IMR-90 (cell line): ENCODE data around the gene MGAT4A. TPM values are rescaled to one million over a fixed set of nuclear protein-coding genes. Genes with fewer than 3 reads are reported as not detected.

ENCODE experiments used
- ATAC-seq: fragments of 200-7000 bp; cut with Tn5 transposase; 2 replicates; pipeline ENCODE4 v1.9.1; 2020; ENCODE audit warnings: low read depth, mild to moderate bottlenecking, moderate library complexity
- BruUV-seq: library from RNA; stranded (reverse); fragments of 400-500 nt; replicated peaks from 2 replicates; lab custom pipeline; 2021; lab: Mats Ljungman, UMichigan
- CTCF ChIA-PET: fragments of 300-600 bp; formaldehyde crosslinking; extraction: SDS; loops from one replicate; lab custom pipeline; 2021; ENCODE audit warnings: antibody characterized with exemption; lab: Yijun Ruan, JAX
- POLR2A ChIA-PET: fragments of 300-600 bp; sonication (Branson Sonifier 250); formaldehyde crosslinking; loops from one replicate; lab custom pipeline; 2022; ENCODE audit warnings: antibody characterized with exemption; ENCODE audit not compliant: unreplicated experiment; lab: Charles Lee
- DNase-seq: peaks from one replicate; pipeline ENCODE4 v3.0.0; 2013
- H2AFZ ChIP-seq: replicated peaks from 2 replicates; pipeline ENCODE3; 2013; ENCODE audit warnings: low read length, mild to moderate bottlenecking; ENCODE audit not compliant: poor library complexity
- H2AK5ac ChIP-seq: 2 replicates; pipeline ENCODE4 v1.6.1; 2013; ENCODE audit warnings: low read depth, low read length, inconsistent platforms
- H2AK9ac ChIP-seq: replicated peaks from 2 replicates; pipeline ENCODE3; 2013; ENCODE audit warnings: mild to moderate bottlenecking, low read depth, low read length, moderate library complexity; ENCODE audit not compliant: poor library complexity
- H2BK120ac ChIP-seq: 2 replicates; pipeline ENCODE4 v1.6.1; 2013; ENCODE audit warnings: low read depth, low read length, inconsistent platforms
- H2BK15ac ChIP-seq: 3 replicates; pipeline ENCODE4 v1.6.1; 2013; ENCODE audit warnings: low read depth, low read length, inconsistent platforms
- H2BK20ac ChIP-seq: 2 replicates; pipeline ENCODE4 v1.6.1; 2013; ENCODE audit warnings: low read depth, mild to moderate bottlenecking, inconsistent platforms, low read length, moderate library complexity
- H2BK5ac ChIP-seq: 2 replicates; pipeline ENCODE4 v1.6.1; 2013; ENCODE audit warnings: mild to moderate bottlenecking, low read depth, low read length, inconsistent platforms; ENCODE audit not compliant: poor library complexity, severe bottlenecking
- H3K14ac ChIP-seq: replicated peaks from 2 replicates; pipeline ENCODE4 v1.6.1; 2013; ENCODE audit warnings: low read depth, low read length, inconsistent platforms
- H3K18ac ChIP-seq: 2 replicates; pipeline ENCODE4 v1.6.1; 2013; ENCODE audit warnings: low read depth, low read length, control low read depth
- H3K23ac ChIP-seq: 2 replicates; pipeline ENCODE4 v1.6.1; 2013; ENCODE audit warnings: low read depth, low read length, inconsistent platforms
- H3K27ac ChIP-seq: 2 replicates; pipeline ENCODE4 v1.5.1; 2013; ENCODE audit warnings: mild to moderate bottlenecking, control low read depth, low read length; ENCODE audit not compliant: insufficient read depth
- H3K27me3 ChIP-seq: 2 replicates; pipeline ENCODE4 v1.6.1; 2013; ENCODE audit warnings: low read length; ENCODE audit not compliant: control insufficient read depth, insufficient read depth
- H3K36me3 ChIP-seq: 2 replicates; pipeline ENCODE4 v1.6.1; 2013; ENCODE audit warnings: low read length, mixed read lengths; ENCODE audit not compliant: control insufficient read depth, insufficient read depth
- H3K4ac ChIP-seq: 2 replicates; pipeline ENCODE4 v1.6.1; 2013; ENCODE audit warnings: low read depth, low read length, inconsistent platforms
- H3K4me1 ChIP-seq: 2 replicates; pipeline ENCODE4 v1.6.1; 2013; ENCODE audit warnings: low read length, mixed read lengths; ENCODE audit not compliant: control insufficient read depth, insufficient read depth
- H3K4me2 ChIP-seq: 2 replicates; pipeline ENCODE4 v1.6.1; 2013; ENCODE audit warnings: low read depth, mild to moderate bottlenecking, control low read depth, low read length, moderate library complexity
- H3K4me3 ChIP-seq: 2 replicates; pipeline ENCODE4 v1.5.1; 2013; ENCODE audit warnings: low read depth, mild to moderate bottlenecking, control low read depth, low read length, moderate library complexity; ENCODE audit not compliant: insufficient read depth
- H3K56ac ChIP-seq: 2 replicates; pipeline ENCODE4 v1.6.1; 2013; ENCODE audit warnings: low read length, inconsistent platforms; ENCODE audit not compliant: insufficient read depth; ENCODE audit errors: extremely low read depth
- H3K79me1 ChIP-seq, 2 experiments: 2 replicates each; pipeline ENCODE4 v1.6.1; 2013; ENCODE audit warnings: low read length in 2 of 2, inconsistent platforms in 1 of 2, low read depth in 1 of 2
- H3K9ac ChIP-seq: 2 replicates; pipeline ENCODE4 v1.6.1; 2013; ENCODE audit warnings: low read depth, low read length, control low read depth
- H3K9me1 ChIP-seq: 2 replicates; pipeline ENCODE4 v1.6.1; 2013; ENCODE audit warnings: low read length, inconsistent platforms; ENCODE audit not compliant: insufficient read depth
- H3K9me3 ChIP-seq: 2 replicates; pipeline ENCODE4 v1.6.1; 2013; ENCODE audit warnings: low read length; ENCODE audit not compliant: control insufficient read depth, insufficient read depth
- H4K20me1 ChIP-seq: 2 replicates; pipeline ENCODE4 v1.6.1; 2013; ENCODE audit warnings: low read length, inconsistent platforms; ENCODE audit not compliant: insufficient read depth
- H4K5ac ChIP-seq: 2 replicates; pipeline ENCODE4 v1.6.1; 2013; ENCODE audit warnings: mild to moderate bottlenecking, low read depth, low read length, control low read depth
- H4K8ac ChIP-seq, 2 experiments: 2 replicates each; pipeline ENCODE4 v1.6.1; 2013; ENCODE audit warnings: low read depth in 2 of 2, low read length in 2 of 2, control low read depth in 1 of 2, inconsistent platforms in 1 of 2
- H4K91ac ChIP-seq: 2 replicates; pipeline ENCODE4 v1.6.1; 2013; ENCODE audit warnings: low read depth, low read length, inconsistent platforms; ENCODE audit not compliant: insufficient read depth
- BHLHE40 ChIP-seq: fragments of 150-350 bp; IDR thresholded peaks from 2 replicates; pipeline ENCODE4 v1.6.1; 2016; ENCODE audit warnings: mild to moderate bottlenecking, low read depth, low read length
- CEBPB ChIP-seq: IDR thresholded peaks from 2 replicates; pipeline ENCODE4 v1.6.1; 2012; ENCODE audit warnings: low read depth, low read length, improper control_type of control experiment
- CHD1 ChIP-seq: IDR thresholded peaks from 2 replicates; pipeline ENCODE4 v1.6.1; 2012; ENCODE audit warnings: low read depth, low read length, improper control_type of control experiment
- CTCF ChIP-seq: conservative IDR thresholded peaks from 2 replicates; pipeline ENCODE4 v1.5.1; 2012; ENCODE audit warnings: mild to moderate bottlenecking, low read depth, low read length, improper control_type of control experiment
- ELK1 ChIP-seq: fragments of 150-350 bp; IDR thresholded peaks from 2 replicates; pipeline ENCODE4 v1.6.1; 2016; ENCODE audit warnings: low read depth, mild to moderate bottlenecking, low read length, moderate library complexity, borderline replicate concordance
- MAFK ChIP-seq: IDR thresholded peaks from 2 replicates; pipeline ENCODE4 v1.6.1; 2012; ENCODE audit warnings: low read depth, low read length, improper control_type of control experiment
- MAZ ChIP-seq: IDR thresholded peaks from 2 replicates; pipeline ENCODE4 v1.6.1; 2012; ENCODE audit warnings: low read depth, mild to moderate bottlenecking, low read length, improper control_type of control experiment, moderate library complexity, borderline replicate concordance
- MXI1 ChIP-seq: IDR thresholded peaks from 2 replicates; pipeline ENCODE4 v1.6.1; 2012; ENCODE audit warnings: low read depth, mild to moderate bottlenecking, low read length, moderate library complexity, borderline replicate concordance
- NFE2L2 ChIP-seq: fragments of 150-350 bp; IDR thresholded peaks from 2 replicates; pipeline ENCODE4 v1.6.1; 2016; ENCODE audit warnings: low read depth, mild to moderate bottlenecking, low read length
- POLR2A ChIP-seq: IDR thresholded peaks from 2 replicates; pipeline ENCODE4 v1.6.1; 2012; ENCODE audit warnings: mild to moderate bottlenecking, low read depth, low read length
- RAD21 ChIP-seq: IDR thresholded peaks from 2 replicates; pipeline ENCODE4 v1.6.1; 2012; ENCODE audit warnings: low read length, improper control_type of control experiment
- RCOR1 ChIP-seq: IDR thresholded peaks from 2 replicates; pipeline ENCODE4 v1.6.1; 2012; ENCODE audit warnings: mild to moderate bottlenecking, low read length, improper control_type of control experiment; ENCODE audit not compliant: insufficient replicate concordance
- RFX5 ChIP-seq: IDR thresholded peaks from 2 replicates; pipeline ENCODE4 v1.8.0; 2012; ENCODE audit warnings: low read depth, mild to moderate bottlenecking, low read length, moderate library complexity
- USF2 ChIP-seq: fragments of 150-350 bp; IDR thresholded peaks from 2 replicates; pipeline ENCODE4 v1.6.1; 2017; ENCODE audit warnings: mild to moderate bottlenecking, antibody characterized with exemption, low read length, low read depth
- WGBS, 2 experiments: methylation state at CpG; one replicate each; pipeline versions ENCODE4 v1.1.5 to v1.1.7; 2013; ENCODE audit warnings: missing lambda C conversion rate in 2 of 2; ENCODE audit not compliant: insufficient read length in 1 of 2; ENCODE audit errors: extremely low coverage in 2 of 2; 5-methylcytosine and 5-hydroxymethylcytosine counted together
- dilution Hi-C: fragments of 300-500 bp; cut with HindIII; formaldehyde crosslinking; loops from one replicate; pipeline ENCODE4 v1.14.3; 2018; ENCODE audit warnings: low sequenced_read_pairs; ENCODE audit not compliant: unreplicated experiment
- in situ Hi-C: fragments of 300-500 bp; cut with MboI; formaldehyde crosslinking; loops from 3 replicates; pipeline ENCODE4 v1.14.3; 2019; ENCODE audit warnings: low sequenced_read_pairs, inconsistent platforms, mixed read lengths
- intact Hi-C: fragments of 100-400 bp; cut with micrococcal nuclease; formaldehyde crosslinking; loops from 2 replicates; pipeline ENCODE4 v1.10.0; 2022
- polyA plus RNA-seq, 3 experiments: library from polyadenylated mRNA; depleted of rRNA; stranded (reverse); fragments of >200 nt; gene quantifications; 2 replicates each; pipeline ENCODE4 v1.2.3, GENCODE V29; 2012; ENCODE audit warnings: low replicate concordance in 1 of 3
- total RNA-seq: library from RNA; depleted of rRNA; stranded (reverse); fragments of >200 nt; gene quantifications from 2 replicates; pipeline ENCODE4 v1.2.3, GENCODE V29; 2012

Gene MGAT4A
- total and polyA plus RNA-seq, 2 of the 4 experiments (the other 2 are of a cell fraction): under 0.01 TPM; not detected in 1

- Histone ChIP-seq H3K9me1 (no peaks in the 10 kb centered on the region), H2BK5ac (no peak overlapping the region), H3K4me1 (no peaks in the 10 kb centered on the region), H3K14ac (no peak overlapping the region), H2BK120ac (no peak overlapping the region), H4K91ac (no peak overlapping the region), H3K36me3 (no peaks in the 10 kb centered on the region), H3K4me2 (no peak overlapping the region), H2BK20ac (no peak overlapping the region), H4K20me1 (no peaks in the 10 kb centered on the region), H2AFZ (no peak overlapping the region), H3K4ac (no peak overlapping the region), H3K9ac (no peak overlapping the region), H3K79me1 (no peaks in the 10 kb centered on the region), H3K23ac (no peak overlapping the region), H2BK15ac (no peak overlapping the region), H4K5ac (no peak overlapping the region), H2AK5ac (no peak overlapping the region), H3K27me3 (peaks cover 14% of the 10 kb centered on the region), H3K27ac (no peak overlapping the region), H3K4me3 (no peak overlapping the region), H2AK9ac (no peak overlapping the region), H3K18ac (no peak overlapping the region), H4K8ac (no peak overlapping the region), H3K9me3 (no peaks in the 10 kb centered on the region), H3K56ac (no peak overlapping the region)
- DNase-seq (no peak), ATAC-seq (no peak)
- no peak for TF ChIP-seq RAD21
- no peak for TF ChIP-seq MAZ
- no peak for TF ChIP-seq MAFK
- no peak for TF ChIP-seq POLR2A
- TF ChIP-seq RFX5: no peak
- no peak for TF ChIP-seq NFE2L2
- TF ChIP-seq CEBPB: no peak
- TF ChIP-seq BHLHE40: no peak
- no peak for TF ChIP-seq CHD1
- TF ChIP-seq ELK1: no peak
- TF ChIP-seq USF2: no peak
- TF ChIP-seq RCOR1: no peak
- TF ChIP-seq CTCF: no peak
- TF ChIP-seq MXI1: no peak
- ChIA-PET CTCF (no interaction called here), POLR2A (no interaction called here)
- no TSS peak for BruUV-seq
- dilution Hi-C loops (no loop called here), intact Hi-C loops (no loop called here), in situ Hi-C loops (no loop called here)
- WGBS, 2 experiments: no CpG with 5 or more reads among the region's 6 CpGs
Measured at GRCh38 chr2:98769114-98769476, 38.2 kb upstream of the MGAT4A start.
